Mucosa of rectum (tissue), 2 donors: ENCODE measurements around the gene B3GALNT2.
A peak's percentile ranks its signal among the peaks of the same experiment; 100 is the strongest.

ENCODE experiments used
- H3K27ac ChIP-seq, 2 donors: one replicate each; pipeline ENCODE4 v1.7.0; 2013; ENCODE audit warnings: inconsistent platforms in 2 of 2, low read depth in 2 of 2, low read length in 2 of 2
- H3K27me3 ChIP-seq, 2 donors: one replicate each; pipeline ENCODE4 v1.7.0; 2013; ENCODE audit warnings: low read length in 2 of 2; ENCODE audit not compliant: control insufficient read depth in 2 of 2, insufficient read depth in 2 of 2
- H3K36me3 ChIP-seq, 2 donors: one replicate each; pipeline ENCODE4 v1.7.0; 2013; ENCODE audit warnings: low read length in 2 of 2; ENCODE audit not compliant: control insufficient read depth in 2 of 2, insufficient read depth in 2 of 2
- H3K4me1 ChIP-seq, 2 donors: one replicate each; pipeline ENCODE4 v1.7.0; 2013; ENCODE audit warnings: low read length in 2 of 2, mild to moderate bottlenecking in 1 of 2; ENCODE audit not compliant: control insufficient read depth in 2 of 2, insufficient read depth in 2 of 2
- H3K4me3 ChIP-seq, 2 donors: one replicate each; pipeline ENCODE4 v1.7.0; 2013; ENCODE audit warnings: low read length in 2 of 2
- H3K9ac ChIP-seq, 2 donors: one replicate each; pipeline ENCODE4 v1.7.0; 2013; ENCODE audit warnings: low read length in 2 of 2, low read depth in 1 of 2, mild to moderate bottlenecking in 1 of 2
- H3K9me3 ChIP-seq, 2 donors: one replicate each; pipeline ENCODE4 v1.7.0; 2013; ENCODE audit warnings: low read length in 2 of 2; ENCODE audit not compliant: control insufficient read depth in 2 of 2
- donor health status: healthy.
- donor health status: Normal muscosa, but diverticular disease.

Gene B3GALNT2

DNA sequence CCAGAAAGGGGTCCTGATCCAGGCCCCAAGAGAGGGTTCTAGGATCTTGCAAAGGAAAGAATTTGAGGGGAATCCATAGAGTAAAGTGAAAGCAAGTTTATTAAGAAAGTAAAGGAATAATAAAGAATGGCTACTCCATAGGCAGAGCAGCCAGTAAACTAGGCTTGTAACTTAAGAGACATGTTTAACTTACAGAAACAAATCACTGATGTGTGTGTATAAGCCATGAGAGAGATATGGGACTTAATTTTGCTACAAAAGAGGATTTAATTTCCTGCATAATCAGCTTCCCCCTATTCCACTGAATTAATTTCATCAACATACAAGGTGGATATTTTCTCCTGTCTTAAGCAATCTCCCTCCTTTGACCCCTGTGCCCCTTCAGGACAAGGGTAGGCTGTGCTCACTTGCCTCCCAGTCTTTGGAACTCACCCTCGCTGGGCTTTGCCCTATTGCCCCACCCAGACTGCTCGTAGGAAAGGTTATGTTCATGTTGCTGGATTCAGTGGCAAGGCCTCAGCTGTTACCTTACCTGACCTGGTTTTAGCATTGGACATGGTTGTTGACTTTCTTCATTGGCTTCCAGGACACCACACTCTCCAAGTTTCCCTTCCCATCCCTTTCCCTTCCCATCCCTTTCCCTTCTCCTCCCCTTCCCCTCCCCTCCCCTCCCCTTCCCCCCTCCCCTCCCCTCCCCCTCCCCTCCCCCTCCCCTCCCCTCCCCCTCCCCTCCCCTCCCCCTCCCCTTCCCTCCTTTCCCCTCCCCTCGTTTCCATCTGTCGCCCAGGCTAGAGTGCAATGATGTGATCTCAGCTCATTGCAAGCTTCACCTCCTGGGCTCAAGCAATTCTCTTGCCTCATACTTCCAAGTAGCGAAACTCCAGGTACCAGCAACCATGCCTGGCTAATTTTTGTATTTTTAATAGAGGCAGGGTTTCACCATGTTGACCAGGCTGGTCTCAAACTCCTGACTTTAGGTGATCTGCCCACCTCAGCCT is 92.5 kb downstream of the B3GALNT2 start:
- Histone ChIP-seq H3K27me3 (no peaks in the 10 kb centered on the region), H3K36me3 (peaks cover 0 to 2% of the 10 kb centered on the region in 2 donors), H3K27ac (peak overlapping the region in 1 of 2 donors; percentile 1), H3K9ac (no peak overlapping the region), H3K4me3 (no peak overlapping the region), H3K9me3 (no peaks in the 10 kb centered on the region), H3K4me1 (peaks cover 0 to 4% of the 10 kb centered on the region in 2 donors)

DNA sequence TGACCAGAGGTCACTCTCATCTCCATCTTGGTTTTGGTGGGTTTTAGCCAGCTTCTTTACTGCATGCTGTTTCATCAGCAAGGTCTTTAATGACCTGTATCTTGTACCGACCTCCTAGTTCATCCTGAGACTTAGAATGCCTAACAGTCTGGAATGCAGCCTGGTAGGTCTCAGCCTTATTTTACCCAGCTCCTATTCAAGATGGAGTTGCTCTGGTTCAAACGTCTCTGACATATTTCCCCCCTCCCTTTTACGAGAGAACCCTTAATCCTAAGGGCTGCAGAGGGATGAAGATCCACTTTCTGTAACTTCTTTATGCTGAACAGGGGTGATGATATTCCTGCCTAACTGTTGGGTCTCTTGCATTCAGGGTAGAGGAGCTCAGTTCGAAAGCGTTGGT is 93.8 kb downstream of the B3GALNT2 start:
- Histone ChIP-seq H3K4me3 (no peak overlapping the region), H3K9ac (no peak overlapping the region), H3K27me3 (no peaks in the 10 kb centered on the region), H3K27ac (no peak overlapping the region), H3K9me3 (no peaks in the 10 kb centered on the region), H3K36me3 (peaks cover 0 to 2% of the 10 kb centered on the region in 2 donors), H3K4me1 (peaks cover 0 to 4% of the 10 kb centered on the region in 2 donors)

DNA sequence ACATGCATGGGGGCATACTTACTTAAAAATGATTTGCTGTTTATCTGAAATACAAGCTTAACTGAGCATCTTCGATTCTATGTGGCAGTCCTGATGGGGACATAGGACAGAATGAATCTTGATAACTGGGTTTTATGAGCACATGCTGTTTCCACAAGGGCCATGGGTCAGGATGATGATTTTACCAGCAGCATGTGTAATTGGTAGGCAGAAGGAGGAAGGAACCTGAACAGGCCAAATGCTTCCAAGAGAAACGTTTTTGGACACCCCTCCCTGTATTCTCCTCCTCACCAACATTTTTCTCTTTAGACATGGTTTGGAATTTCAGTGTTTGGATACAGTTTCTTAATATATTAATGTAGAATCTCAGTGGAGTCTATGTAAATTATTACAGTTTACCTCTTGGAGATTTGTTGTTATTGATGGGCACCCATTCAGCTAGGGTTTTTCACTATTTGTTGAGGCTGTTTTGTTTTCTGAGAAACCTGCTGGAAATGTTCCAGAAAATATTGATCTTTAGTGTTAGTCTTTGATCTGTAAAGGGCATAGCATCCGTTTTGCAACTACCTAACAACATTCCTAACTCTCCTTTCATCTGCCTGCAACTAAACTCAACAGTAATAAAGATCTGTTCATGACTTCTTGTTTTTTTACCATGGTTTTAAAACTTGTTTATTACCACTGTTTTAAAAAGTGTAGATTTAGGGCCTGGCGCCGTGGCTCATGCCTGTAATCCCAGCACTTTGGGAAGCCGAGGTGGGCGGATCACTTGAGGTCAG is 95.0 kb downstream of the B3GALNT2 start:
- peaks cover 0 to 4% of the 10 kb centered on the region in 2 donors for H3K4me1 ChIP-seq
- no peak overlapping the region for H3K9ac ChIP-seq
- H3K27ac ChIP-seq: no peak overlapping the region
- H3K9me3 ChIP-seq: no peaks in the 10 kb centered on the region
- no peak overlapping the region for H3K4me3 ChIP-seq
- no peaks in the 10 kb centered on the region for H3K36me3 ChIP-seq
- H3K27me3 ChIP-seq: no peaks in the 10 kb centered on the region

DNA sequence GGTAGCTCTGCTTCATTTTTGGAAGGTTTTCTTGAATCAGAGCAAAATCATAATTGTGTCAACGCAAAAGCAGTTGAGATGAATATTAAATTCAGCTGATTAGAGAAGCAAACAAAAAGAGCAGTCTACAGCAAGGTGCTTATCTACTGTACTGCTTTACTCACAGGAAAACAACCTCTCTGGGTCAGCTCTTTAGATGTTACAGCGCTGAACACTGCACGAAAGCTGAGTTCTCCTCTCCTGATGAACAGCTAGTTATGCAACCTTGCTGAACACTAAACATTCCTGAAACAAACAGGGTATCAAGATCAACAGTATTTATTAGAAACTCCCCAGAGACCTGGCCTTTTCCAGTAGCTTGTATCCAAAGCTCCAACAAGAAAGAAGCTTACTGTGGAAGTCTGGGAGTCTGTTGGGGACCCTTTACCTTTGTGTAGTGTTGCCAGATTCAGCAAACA is 95.7 kb downstream of the B3GALNT2 start:
- Histone ChIP-seq H3K4me3 (no peak overlapping the region), H3K4me1 (peaks cover 0 to 4% of the 10 kb centered on the region in 2 donors), H3K27ac (no peak overlapping the region), H3K36me3 (peaks cover 0 to under 1% of the 10 kb centered on the region in 2 donors), H3K27me3 (no peaks in the 10 kb centered on the region), H3K9me3 (no peaks in the 10 kb centered on the region), H3K9ac (no peak overlapping the region)

DNA sequence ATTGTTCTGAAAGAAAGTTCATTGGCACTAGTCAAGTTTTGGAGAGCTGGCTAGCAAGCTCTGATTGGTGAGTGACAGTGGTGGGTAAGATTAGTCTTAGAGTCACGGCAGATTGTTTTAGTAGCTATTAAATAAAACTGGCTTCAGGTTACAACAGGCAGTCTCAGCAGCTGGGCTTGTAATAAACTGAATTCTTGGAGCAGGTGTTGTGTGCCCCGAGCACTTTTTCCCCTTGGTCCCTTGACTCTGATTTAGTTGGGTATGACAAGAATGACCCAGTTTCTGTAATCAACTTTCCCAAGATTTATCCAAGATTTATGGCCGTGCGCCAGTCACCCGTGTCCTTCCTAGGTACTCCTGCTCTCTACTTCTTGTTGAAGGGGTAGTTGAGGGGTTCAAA is 96.8 kb downstream of the B3GALNT2 start:
- Histone ChIP-seq H3K27ac (no peak overlapping the region), H3K27me3 (no peaks in the 10 kb centered on the region)

DNA sequence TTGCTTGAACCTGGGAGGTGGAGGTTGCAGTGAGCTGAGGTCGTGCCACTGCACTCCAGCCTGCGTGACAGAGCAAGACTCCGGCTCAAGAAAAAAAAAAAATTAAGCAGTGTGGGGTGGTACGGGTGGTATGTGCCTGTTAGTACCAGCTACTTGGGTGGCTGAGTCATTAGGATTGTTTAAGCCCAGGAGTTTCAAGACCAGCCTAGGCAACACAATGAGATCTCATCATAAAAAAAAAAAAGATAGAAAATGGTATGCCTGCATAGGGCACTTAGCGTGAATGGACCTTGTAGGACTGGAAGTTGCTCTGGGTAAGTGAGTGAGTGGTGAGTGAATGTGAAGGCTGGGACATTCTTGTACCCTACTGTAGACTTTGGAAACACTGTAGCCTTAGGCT is 100.1 kb downstream of the B3GALNT2 start:
- Histone ChIP-seq H3K9me3 (no peaks in the 10 kb centered on the region), H3K27ac (no peak overlapping the region), H3K27me3 (no peaks in the 10 kb centered on the region), H3K4me3 (no peak overlapping the region), H3K36me3 (peaks cover 2 to 3% of the 10 kb centered on the region in 2 donors), H3K4me1 (peaks cover 0 to 4% of the 10 kb centered on the region in 2 donors), H3K9ac (no peak overlapping the region)

More for the DNA sequence above, 96.8 kb downstream of the B3GALNT2 start:
- peaks cover 0 to 4% of the 10 kb centered on the region in 2 donors for H3K4me1 ChIP-seq
- H3K9me3 ChIP-seq: no peaks in the 10 kb centered on the region
- peaks cover 0 to 3% of the 10 kb centered on the region in 2 donors for H3K36me3 ChIP-seq
- H3K9ac ChIP-seq: no peak overlapping the region
- H3K4me3 ChIP-seq: no peak overlapping the region

DNA sequence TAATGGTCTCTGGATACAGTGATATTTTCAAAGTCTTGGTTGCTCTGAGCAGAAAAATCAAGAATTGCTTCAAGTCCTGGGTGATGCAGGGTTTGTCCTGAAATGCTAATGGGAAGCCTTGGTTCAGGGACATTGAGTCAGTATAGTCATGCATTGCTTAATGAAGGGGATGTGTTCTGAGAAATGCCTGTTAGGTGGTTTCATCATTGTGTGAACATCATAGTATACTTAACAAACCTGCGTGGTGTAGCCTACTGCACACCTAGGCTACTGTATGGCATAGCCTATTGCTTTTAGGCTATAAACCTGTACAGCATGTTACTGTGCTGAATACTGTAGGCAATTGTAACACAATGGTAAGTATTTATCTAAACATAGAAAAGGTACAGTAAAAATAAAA is 100.7 kb downstream of the B3GALNT2 start:
- no peaks in the 10 kb centered on the region for H3K9me3 ChIP-seq
- H3K4me1 ChIP-seq: peaks cover 0 to 2% of the 10 kb centered on the region in 2 donors
- no peaks in the 10 kb centered on the region for H3K27me3 ChIP-seq
- H3K36me3 ChIP-seq: peaks cover 2 to 3% of the 10 kb centered on the region in 2 donors
- H3K4me3 ChIP-seq: no peak overlapping the region
- H3K27ac ChIP-seq: no peak overlapping the region
- no peak overlapping the region for H3K9ac ChIP-seq

DNA sequence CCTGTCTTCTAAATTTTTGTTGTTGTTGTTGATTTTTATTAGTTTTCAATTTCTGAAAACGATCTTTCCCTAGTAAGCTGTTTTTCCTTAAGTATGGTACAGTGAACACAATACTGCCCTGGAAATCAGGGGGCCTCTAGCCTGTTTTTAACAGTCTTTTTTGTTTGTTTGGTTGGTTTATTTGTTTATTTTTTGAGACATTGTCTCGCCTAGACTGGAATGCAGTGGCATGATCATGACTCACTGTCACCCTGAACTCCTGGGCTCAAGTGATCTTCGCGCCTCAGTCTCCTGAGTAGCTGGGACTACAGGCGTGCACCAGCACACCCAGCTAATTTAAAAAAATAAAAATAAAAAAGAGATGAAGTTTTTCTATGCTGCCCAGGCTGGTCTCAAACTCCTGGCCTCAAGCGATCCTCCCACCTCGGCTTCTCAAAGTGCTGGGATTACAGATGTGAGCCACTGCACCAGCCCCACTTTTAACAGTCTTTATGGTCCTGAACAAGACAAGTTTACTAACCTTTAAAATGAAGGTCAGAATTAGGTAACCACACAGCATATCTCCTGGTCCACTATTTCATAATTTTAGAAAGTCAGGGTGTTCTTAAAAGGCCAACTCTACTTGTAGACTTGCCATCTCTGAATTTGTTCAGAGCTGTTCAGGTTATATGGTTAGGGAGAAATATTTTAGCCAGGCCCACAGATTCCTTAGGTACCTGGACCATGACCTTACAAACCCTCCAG is 101.6 kb downstream of the B3GALNT2 start:
- no peaks in the 10 kb centered on the region for H3K4me1 ChIP-seq
- H3K36me3 ChIP-seq: peaks cover 2 to 3% of the 10 kb centered on the region in 2 donors
- H3K9ac ChIP-seq: no peak overlapping the region
- H3K9me3 ChIP-seq: no peaks in the 10 kb centered on the region
- no peak overlapping the region for H3K27ac ChIP-seq
- no peaks in the 10 kb centered on the region for H3K27me3 ChIP-seq
- H3K4me3 ChIP-seq: no peak overlapping the region

DNA sequence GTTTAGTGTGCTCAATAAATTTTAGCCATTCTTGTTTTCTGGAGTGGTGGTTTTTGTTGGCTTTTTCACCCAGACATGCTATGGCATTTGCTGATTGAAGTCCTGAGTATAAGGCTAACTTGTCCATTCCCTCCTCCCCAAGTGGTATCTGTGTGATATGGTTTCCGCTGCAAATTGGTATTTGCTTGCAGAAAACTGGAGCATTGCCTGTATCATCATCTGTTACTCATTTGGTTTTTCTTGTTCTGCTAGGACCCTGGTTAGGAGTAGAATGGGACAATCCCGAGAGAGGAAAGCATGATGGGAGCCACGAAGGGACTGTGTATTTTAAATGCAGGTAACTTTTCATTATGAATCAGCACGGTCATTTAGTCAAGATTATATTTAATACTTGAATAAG is 103.0 kb downstream of the B3GALNT2 start:
- no peaks in the 10 kb centered on the region for H3K4me1 ChIP-seq
- H3K36me3 ChIP-seq: peaks cover 2 to 3% of the 10 kb centered on the region in 2 donors
- no peak overlapping the region for H3K9ac ChIP-seq
- H3K27ac ChIP-seq: no peak overlapping the region
- no peaks in the 10 kb centered on the region for H3K9me3 ChIP-seq
- H3K4me3 ChIP-seq: no peak overlapping the region
- H3K27me3 ChIP-seq: no peaks in the 10 kb centered on the region
